COLO668 (cell line): ENCODE data around the gene PSKH1.

Experiments used
- DNase-seq: peaks from one replicate; lab custom pipeline; 2025; ENCODE audit not compliant: unreplicated experiment; lab: John Stamatoyannopoulos, UW

Gene PSKH1

DNA sequence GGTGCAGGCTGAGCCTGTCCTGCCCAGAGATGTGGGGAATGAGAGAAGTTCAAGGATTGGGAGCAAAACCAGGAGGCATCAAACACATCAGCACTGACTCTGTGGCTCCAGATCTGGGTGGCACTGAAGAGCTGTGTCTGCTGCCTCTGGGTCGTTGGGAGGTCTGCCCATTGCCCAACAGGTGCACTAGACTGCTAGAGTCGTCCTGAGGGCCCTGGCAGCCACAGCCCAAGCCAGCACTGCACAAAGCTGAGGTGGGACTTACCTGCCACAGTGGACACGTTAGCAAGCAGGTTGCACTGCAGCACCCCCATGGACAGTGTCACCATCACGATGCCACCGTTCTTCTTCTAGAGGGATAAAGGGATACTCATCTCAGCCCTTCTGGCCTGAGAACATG lies 84.0 kb downstream of the PSKH1 start:
- no peak for DNase-seq

DNA sequence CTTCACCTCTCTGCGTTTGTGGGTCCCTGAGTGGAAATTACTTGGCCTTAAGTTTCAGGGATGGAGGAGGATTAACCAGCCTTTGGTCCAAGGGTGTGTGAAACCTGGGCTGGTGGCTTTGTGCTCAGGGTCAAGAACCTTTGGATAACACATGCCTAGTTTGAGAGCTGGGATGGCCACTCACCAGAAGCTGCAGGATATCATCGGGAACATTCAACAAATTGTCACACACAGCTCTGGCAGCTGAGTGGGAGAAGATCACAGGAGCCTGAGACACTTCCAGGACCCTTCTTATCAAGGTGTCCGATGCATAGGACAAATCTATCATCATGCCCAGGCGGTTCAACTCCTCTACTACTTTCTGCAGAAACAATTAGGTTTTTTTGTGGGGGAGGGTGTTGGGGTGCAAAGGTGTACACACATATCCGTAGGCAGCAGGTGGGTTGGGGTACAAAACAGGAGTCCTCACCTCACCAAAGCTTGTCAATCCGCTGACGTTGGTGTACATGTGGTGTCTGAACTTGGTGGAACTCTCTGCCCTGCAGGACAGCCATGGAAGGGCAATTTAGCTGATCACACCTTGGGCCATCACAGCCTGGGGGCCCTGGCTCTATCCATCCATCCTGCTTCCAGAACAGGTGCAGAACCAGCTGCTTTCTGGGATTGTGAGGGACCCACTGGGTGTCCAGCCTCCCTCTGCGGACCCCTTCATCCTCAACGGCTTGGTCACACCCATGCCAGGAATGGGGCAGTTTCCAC lies 84.6 kb downstream of the PSKH1 start:
- no peak for DNase-seq
